ENCODE measurements around the gene MTMR4.

MTMR4 gene

DNA sequence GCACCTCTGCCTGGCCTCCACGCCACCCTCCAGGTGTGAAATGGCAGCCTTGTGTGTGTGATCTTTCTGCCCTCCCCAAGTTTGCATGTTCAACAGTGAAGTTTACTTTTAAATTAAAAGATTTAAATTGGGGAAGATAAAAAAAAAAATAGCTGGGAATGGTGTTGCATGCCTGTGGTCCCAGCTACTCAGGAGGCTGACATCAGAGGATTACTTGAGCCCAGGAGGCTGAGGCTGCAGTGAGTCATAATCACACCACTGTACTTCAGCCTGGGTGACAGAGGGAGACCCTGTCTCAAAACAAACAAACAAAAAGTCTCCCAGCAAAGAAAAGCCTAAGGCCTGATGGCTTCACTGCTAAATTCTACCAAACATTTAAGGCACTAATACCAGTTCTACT, 61.7 kb downstream of the MTMR4 start:
- Histone ChIP-seq H3K4me1 (ENCODE audit: control insufficient read depth, insufficient read depth, low read length, poor library complexity, severe bottlenecking) (peaks cover 4% of the 10 kb centered on the region), H3K27ac (ENCODE audit: low read depth, low read length, severe bottlenecking) (peak overlapping the region; percentile 77), H3K9me3 (ENCODE audit: control insufficient read depth, low read length) (no peaks in the 10 kb centered on the region), H3K4me3 (ENCODE audit: extremely low read depth, insufficient read depth, low read length, poor library complexity, severe bottlenecking) (no peak overlapping the region), H3K36me3 (ENCODE audit: control insufficient read depth, insufficient read depth, low read length) (no peaks in the 10 kb centered on the region)
- WGBS, 2 experiments (ENCODE audit: insufficient coverage in 2 of 2), result 100% methylated on average over 1 of the region's 1 CpG; no CpG with 5 or more reads in 1 of the 2 experiments

DNA sequence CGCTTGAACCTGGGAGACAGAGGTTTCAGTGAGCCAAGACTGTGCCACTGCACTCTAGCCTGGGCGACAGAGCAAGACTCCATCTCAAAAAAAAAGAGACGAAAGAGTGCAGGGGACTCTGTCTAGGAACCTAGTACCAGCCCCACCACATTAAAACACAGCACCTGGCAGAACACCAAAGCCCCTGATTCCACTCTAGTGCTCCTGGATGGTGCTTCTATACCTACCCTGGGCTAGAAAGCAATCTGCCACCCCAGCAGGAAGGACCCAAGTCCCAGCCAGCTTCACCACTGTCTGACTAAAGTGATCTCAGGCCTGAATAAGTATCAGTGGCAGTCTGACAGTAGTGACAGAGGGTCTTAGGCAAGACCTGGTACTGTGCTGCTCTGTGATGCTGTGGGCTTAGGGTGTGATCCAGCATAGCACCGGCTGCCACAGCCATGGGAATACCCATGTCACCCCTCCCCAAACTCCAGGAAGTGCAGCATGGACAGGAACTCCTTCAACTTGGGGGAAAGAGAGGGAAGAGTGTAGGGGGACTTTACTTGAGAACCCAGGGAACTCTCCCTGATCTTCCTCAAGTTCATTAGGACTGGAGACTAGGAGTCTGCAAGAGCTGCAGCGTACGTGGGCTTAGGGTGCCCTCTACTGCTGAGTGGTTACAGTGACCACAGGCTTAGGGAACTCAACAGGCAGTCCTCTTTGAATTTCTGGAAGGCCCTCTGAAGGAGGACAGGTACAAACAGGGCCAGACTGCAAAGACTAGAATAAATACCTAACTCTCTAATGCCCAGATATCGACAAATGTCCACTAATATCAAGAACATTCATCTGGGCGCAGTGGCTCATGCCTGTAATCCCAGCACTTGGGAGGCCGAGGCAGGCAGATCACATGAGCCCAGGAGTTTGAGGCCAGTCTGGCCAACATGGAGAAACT, 67.1 kb downstream of the MTMR4 start:
- WGBS, 2 experiments (ENCODE audit: insufficient coverage in 2 of 2), result 57 to 70% methylated on average over 5 to 8 of the region's 9 CpGs
- H3K27ac ChIP-seq (ENCODE audit: low read depth, low read length, severe bottlenecking), result no peak overlapping the region
- H3K4me1 ChIP-seq (ENCODE audit: control insufficient read depth, insufficient read depth, low read length, poor library complexity, severe bottlenecking), result no peaks in the 10 kb centered on the region
- no peak overlapping the region for H3K4me3 ChIP-seq (ENCODE audit: extremely low read depth, insufficient read depth, low read length, poor library complexity, severe bottlenecking)
- no peaks in the 10 kb centered on the region for H3K9me3 ChIP-seq (ENCODE audit: control insufficient read depth, low read length)
- no peaks in the 10 kb centered on the region for H3K36me3 ChIP-seq (ENCODE audit: control insufficient read depth, insufficient read depth, low read length)

DNA sequence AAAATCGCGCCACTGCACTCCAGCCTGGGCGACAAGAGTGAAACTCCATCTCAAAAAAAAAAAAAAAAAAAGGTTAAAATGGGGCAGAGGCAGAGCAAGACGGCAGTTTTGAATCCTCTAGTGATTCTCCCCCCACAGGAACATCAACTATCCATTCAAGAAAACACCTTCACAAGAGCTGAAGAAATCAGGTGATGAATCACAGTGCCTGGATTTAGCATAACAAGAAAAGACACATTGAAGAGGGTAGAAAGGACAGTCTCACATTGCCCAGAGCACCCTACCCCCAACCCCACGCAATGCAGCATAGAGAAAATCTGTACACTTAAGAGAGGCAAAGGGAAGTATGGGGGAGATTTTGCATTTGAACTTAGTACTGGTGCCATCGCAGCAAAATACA, 68.4 kb downstream of the MTMR4 start:
- 29 to 82% methylated on average over 1 to 2 of the region's 6 CpGs for WGBS, 2 experiments (ENCODE audit: insufficient coverage in 2 of 2)
- no peak overlapping the region for H3K4me3 ChIP-seq (ENCODE audit: extremely low read depth, insufficient read depth, low read length, poor library complexity, severe bottlenecking)
- H3K36me3 ChIP-seq (ENCODE audit: control insufficient read depth, insufficient read depth, low read length), result no peaks in the 10 kb centered on the region
- no peaks in the 10 kb centered on the region for H3K4me1 ChIP-seq (ENCODE audit: control insufficient read depth, insufficient read depth, low read length, poor library complexity, severe bottlenecking)
- no peak overlapping the region for H3K27ac ChIP-seq (ENCODE audit: low read depth, low read length, severe bottlenecking)
- H3K9me3 ChIP-seq (ENCODE audit: control insufficient read depth, low read length), result no peaks in the 10 kb centered on the region

Data from mesodermal cell (in vitro differentiated cells).